Vagina (tissue), 2 donors: ENCODE measurements around the gene TTC7B. TPM values are rescaled to one million over a fixed set of nuclear protein-coding genes. Genes with fewer than 3 reads are reported as not detected.

Experiments used
- DNase-seq, 2 donors: peaks; one replicate each; pipeline ENCODE4 v3.0.0-alpha.2; 2017; ENCODE audit errors: extremely low spot score in 2 of 2
- H3K27ac ChIP-seq: fragments of 200-600 bp; sonication (generic); one replicate; pipeline ENCODE4 v1.5.1; 2019
- H3K27me3 ChIP-seq: fragments of 200-600 bp; sonication (generic); one replicate; pipeline ENCODE4 v1.5.1; 2019
- H3K36me3 ChIP-seq, 2 donors: fragments of 200-600 bp; sonication (generic); one replicate each; pipeline ENCODE4 v1.5.1; 2017 to 2019
- H3K4me1 ChIP-seq: fragments of 200-600 bp; sonication (generic); one replicate; pipeline ENCODE4 v1.5.1; 2019
- H3K4me3 ChIP-seq, 2 donors: fragments of 200-600 bp; sonication (generic); 1 replicate in 1 of 2; 2 replicates in 1 of 2; pipeline ENCODE4 v1.5.1; 2016 to 2019
- H3K9me3 ChIP-seq: fragments of 200-600 bp; sonication (generic); one replicate; pipeline ENCODE4 v1.5.1; 2019
- CTCF ChIP-seq, 3 experiments: fragments of 450-650 bp in 2 of 3; fragments of 200-600 bp in 1 of 3; sonication (generic) in 1 of 3; IDR thresholded peaks; one replicate each; pipeline ENCODE4 v1.5.1; 2017 to 2019; ENCODE audit warnings: antibody characterized with exemption in 3 of 3, mild to moderate bottlenecking in 2 of 3, moderate library complexity in 2 of 3
- POLR2A ChIP-seq, 2 donors: fragments of 450-650 bp; IDR thresholded peaks; one replicate each; pipeline ENCODE4 v1.6.1; 2017; ENCODE audit warnings: antibody characterized with exemption in 2 of 2, mild to moderate bottlenecking in 2 of 2, moderate library complexity in 2 of 2
- POLR2AphosphoS5 ChIP-seq, 2 donors: sonication (generic); formaldehyde crosslinking; IDR thresholded peaks; one replicate each; pipeline ENCODE4 v1.9.0; 2017; ENCODE audit warnings: antibody characterized with exemption in 2 of 2, mild to moderate bottlenecking in 2 of 2, low read depth in 1 of 2; ENCODE audit not compliant: insufficient read depth in 1 of 2
- intact Hi-C: fragments of 100-400 bp; cut with DNase I; formaldehyde crosslinking; loops from one replicate; pipeline ENCODE4 v1.15.1; 2023
- total RNA-seq: library from RNA; depleted of rRNA; stranded (reverse); fragments of >200 nt; gene quantifications from one replicate; pipeline ENCODE4 v1.2.3, GENCODE V29; 2016

TTC7B gene
- total RNA-seq, 1 donor from 2014 or later = 56.0 TPM

DNA sequence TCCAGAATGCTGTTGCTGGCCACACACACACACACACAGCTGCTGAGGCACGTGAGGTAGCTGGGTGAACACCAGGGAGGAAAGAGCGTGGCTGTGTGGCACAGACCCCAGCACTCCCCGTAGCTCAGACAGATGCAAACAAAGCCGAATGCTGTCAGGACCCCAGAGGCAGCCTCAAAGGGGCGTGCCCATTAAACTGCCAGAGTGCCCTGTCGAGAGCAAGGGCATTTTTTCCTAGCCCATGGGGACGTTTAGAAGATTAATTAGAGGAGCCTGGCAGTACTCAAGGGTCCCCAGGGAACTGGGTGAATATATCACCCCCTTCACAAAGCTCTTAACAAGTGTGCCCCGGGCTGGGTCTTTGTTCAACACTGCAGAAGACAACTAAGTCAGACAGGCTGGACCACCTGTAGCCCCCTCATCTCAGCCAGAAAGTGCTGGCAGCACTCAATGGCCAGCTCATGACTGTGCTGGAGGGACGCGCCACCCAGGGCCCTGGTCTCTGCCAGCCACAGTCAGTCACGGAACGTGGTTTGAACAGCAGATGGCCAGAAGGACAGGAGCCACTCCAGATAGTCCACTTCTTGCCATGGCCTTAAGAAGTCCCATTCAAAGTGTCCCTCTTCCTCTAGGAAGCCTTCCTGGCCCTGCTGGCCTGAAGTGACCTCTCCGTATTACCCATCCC, 37.5 kb downstream of the TTC7B start:
- intact Hi-C loops = no loop called here
- no peaks in the 10 kb centered on the region for H3K27me3 ChIP-seq
- no peak overlapping the region for H3K4me3 ChIP-seq
- no peaks in the 10 kb centered on the region for H3K9me3 ChIP-seq
- H3K4me1 ChIP-seq = no peaks in the 10 kb centered on the region
- H3K36me3 ChIP-seq = peaks cover 0 to 16% of the 10 kb centered on the region in 2 donors
- H3K27ac ChIP-seq = no peak overlapping the region
- no peak for TF ChIP-seq POLR2A (IDR thresholded peaks at IDR 0.05)
- no peak for TF ChIP-seq POLR2AphosphoS5 (IDR thresholded peaks at IDR 0.05; ENCODE audit: insufficient read depth in 1 of 2, low read depth in 1 of 2)
- TF ChIP-seq CTCF (IDR thresholded peaks at IDR 0.05) = no peak
- DNase-seq = peak; percentile 37 to 78

GRCh38 chr14:90777830-90778485, 38.3 kb downstream of the TTC7B start:
- H3K36me3 ChIP-seq = peaks cover 0 to 20% of the 10 kb centered on the region in 2 donors
- H3K4me3 ChIP-seq = no peak overlapping the region
- intact Hi-C loops = no loop called here
- no peaks in the 10 kb centered on the region for H3K4me1 ChIP-seq
- H3K27ac ChIP-seq = no peak overlapping the region
- H3K27me3 ChIP-seq = no peaks in the 10 kb centered on the region
- peak; percentile 49 to 62 for DNase-seq
- no peak for TF ChIP-seq POLR2AphosphoS5 (IDR thresholded peaks at IDR 0.05; ENCODE audit: insufficient read depth in 1 of 2, low read depth in 1 of 2)
- no peak for TF ChIP-seq CTCF (IDR thresholded peaks at IDR 0.05)
- TF ChIP-seq POLR2A (IDR thresholded peaks at IDR 0.05) = no peak
- no peaks in the 10 kb centered on the region for H3K9me3 ChIP-seq

- no peak overlapping the region for H3K4me3 ChIP-seq
- H3K27me3 ChIP-seq = no peaks in the 10 kb centered on the region
- no peaks in the 10 kb centered on the region for H3K4me1 ChIP-seq
- intact Hi-C loops = no loop called here
- no peak overlapping the region for H3K27ac ChIP-seq
- peaks cover 0 to 20% of the 10 kb centered on the region in 2 donors for H3K36me3 ChIP-seq
- no peak for TF ChIP-seq POLR2A (IDR thresholded peaks at IDR 0.05)
- TF ChIP-seq POLR2AphosphoS5 (IDR thresholded peaks at IDR 0.05; ENCODE audit: insufficient read depth in 1 of 2, low read depth in 1 of 2) = no peak
- TF ChIP-seq CTCF (IDR thresholded peaks at IDR 0.05) = no peak
- peak; percentile 20 to 81 for DNase-seq
- H3K9me3 ChIP-seq = no peaks in the 10 kb centered on the region
Observed at GRCh38 chr14:90777358-90777757, 38.9 kb downstream of the TTC7B start.

DNA sequence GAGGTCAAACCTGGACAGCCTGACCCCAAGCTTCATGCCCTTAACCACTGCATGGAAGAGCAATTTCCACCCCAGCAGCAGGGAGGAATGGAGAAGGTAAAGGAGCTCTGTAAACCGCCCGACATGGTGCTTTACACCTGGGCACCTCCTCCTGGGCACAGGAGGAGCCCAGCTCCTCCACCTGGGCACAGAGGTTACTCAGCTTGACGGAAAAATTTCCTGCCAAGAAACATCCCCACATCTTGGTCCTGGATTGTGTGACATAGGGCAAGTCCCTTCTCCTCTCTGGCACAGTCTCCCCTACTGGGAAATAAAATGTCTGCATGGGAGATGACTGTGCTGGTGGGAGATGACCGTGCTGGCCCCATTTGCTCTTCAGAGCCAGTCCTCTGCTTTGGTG, 40.8 kb downstream of the TTC7B start:
- no peaks in the 10 kb centered on the region for H3K4me1 ChIP-seq
- no peaks in the 10 kb centered on the region for H3K9me3 ChIP-seq
- peak; percentile 58 to 77 for DNase-seq
- H3K36me3 ChIP-seq = peaks cover 0 to 20% of the 10 kb centered on the region in 2 donors
- intact Hi-C loops = no loop called here
- no peak overlapping the region for H3K4me3 ChIP-seq
- TF ChIP-seq POLR2AphosphoS5 (IDR thresholded peaks at IDR 0.05; ENCODE audit: insufficient read depth in 1 of 2, low read depth in 1 of 2) (no peak), CTCF (IDR thresholded peaks at IDR 0.05) (no peak), POLR2A (IDR thresholded peaks at IDR 0.05) (no peak)
- no peak overlapping the region for H3K27ac ChIP-seq
- H3K27me3 ChIP-seq = no peaks in the 10 kb centered on the region

- H3K27ac ChIP-seq = no peak overlapping the region
- no peaks in the 10 kb centered on the region for H3K9me3 ChIP-seq
- TF ChIP-seq POLR2AphosphoS5 (IDR thresholded peaks at IDR 0.05; ENCODE audit: insufficient read depth in 1 of 2, low read depth in 1 of 2) (no peak), CTCF (IDR thresholded peaks at IDR 0.05) (no peak), POLR2A (IDR thresholded peaks at IDR 0.05) (no peak)
- H3K4me3 ChIP-seq = no peak overlapping the region
- peaks cover 0 to 23% of the 10 kb centered on the region in 2 donors for H3K36me3 ChIP-seq
- DNase-seq = peak in 1 of 2 donors; percentile 90
- no peaks in the 10 kb centered on the region for H3K4me1 ChIP-seq
- no peaks in the 10 kb centered on the region for H3K27me3 ChIP-seq
- intact Hi-C loops = no loop called here
Observed at GRCh38 chr14:90774316-90774715, 41.9 kb downstream of the TTC7B start.
